Ishikawa (cell line): ENCODE results near the gene SNX4.

Experiments used
- CEBPB ChIP-seq: IDR thresholded peaks from 2 replicates; pipeline ENCODE4 v1.6.1; 2012
- CREB1 ChIP-seq: IDR thresholded peaks from 2 replicates; pipeline ENCODE4 v1.6.1; 2012; ENCODE audit warnings: low read depth
- EGR1 ChIP-seq: IDR thresholded peaks from 2 replicates; pipeline ENCODE4 v1.6.1; 2012
- EP300 ChIP-seq: IDR thresholded peaks from 2 replicates; pipeline ENCODE4 v1.6.1; 2012; ENCODE audit warnings: borderline replicate concordance
- FOXM1 ChIP-seq: IDR thresholded peaks from 2 replicates; pipeline ENCODE4 v1.6.1; 2012; ENCODE audit warnings: low read depth, borderline replicate concordance
- NFIC ChIP-seq: IDR thresholded peaks from 2 replicates; pipeline ENCODE4 v1.6.1; 2012
- RAD21 ChIP-seq: IDR thresholded peaks from 2 replicates; pipeline ENCODE4 v1.6.1; 2012; ENCODE audit warnings: low read depth
- TCF12 ChIP-seq: IDR thresholded peaks from 2 replicates; pipeline ENCODE4 v1.6.1; 2012; ENCODE audit warnings: low read depth
- YY1 ChIP-seq: IDR thresholded peaks from 2 replicates; pipeline ENCODE4 v1.6.1; 2012; ENCODE audit warnings: low read depth
- ZBTB7A ChIP-seq: IDR thresholded peaks from 2 replicates; pipeline ENCODE4 v1.6.1; 2012; ENCODE audit warnings: low read depth
- TF ChIP-seq, protein P1 (sequence below): IDR thresholded peaks from 2 replicates; pipeline ENCODE4 v1.6.1; 2012
- TF ChIP-seq, protein P2 (sequence below): IDR thresholded peaks from 2 replicates; pipeline ENCODE4 v1.6.1; 2012; ENCODE audit warnings: low read depth, mild to moderate bottlenecking
- TF ChIP-seq, protein P3 (sequence below): IDR thresholded peaks from 2 replicates; pipeline ENCODE4 v1.6.1; 2012

DNA sequence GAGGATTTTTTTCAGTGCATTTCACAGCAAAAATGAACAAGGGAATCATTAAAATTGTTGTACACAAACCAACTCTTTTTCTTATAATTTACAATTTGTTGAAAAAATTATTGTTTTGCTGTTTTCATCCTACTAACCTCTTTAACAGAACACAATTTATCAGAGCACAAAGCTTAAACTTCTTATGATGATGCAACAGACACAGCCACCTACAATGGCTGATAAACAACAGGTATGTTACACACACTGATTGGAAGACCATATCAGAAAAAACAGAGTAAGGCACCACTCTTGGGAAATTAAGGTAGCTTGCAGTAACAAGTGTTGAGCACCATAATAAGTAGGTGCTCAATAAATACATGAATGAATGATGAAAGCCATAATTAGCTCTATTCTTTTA is 8.9 kb upstream of the SNX4 start:
- TF ChIP-seq FOXM1 (no peak), RAD21 (no peak), YY1 (no peak), ZBTB7A (no peak), CREB1 (no peak), CEBPB (no peak), NFIC (no peak), EGR1 (no peak), TCF12 (no peak), EP300 (no peak)
- TF ChIP-seq, protein P1, sequence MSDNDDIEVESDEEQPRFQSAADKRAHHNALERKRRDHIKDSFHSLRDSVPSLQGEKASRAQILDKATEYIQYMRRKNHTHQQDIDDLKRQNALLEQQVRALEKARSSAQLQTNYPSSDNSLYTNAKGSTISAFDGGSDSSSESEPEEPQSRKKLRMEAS: no peak
- TF ChIP-seq, protein P2, sequence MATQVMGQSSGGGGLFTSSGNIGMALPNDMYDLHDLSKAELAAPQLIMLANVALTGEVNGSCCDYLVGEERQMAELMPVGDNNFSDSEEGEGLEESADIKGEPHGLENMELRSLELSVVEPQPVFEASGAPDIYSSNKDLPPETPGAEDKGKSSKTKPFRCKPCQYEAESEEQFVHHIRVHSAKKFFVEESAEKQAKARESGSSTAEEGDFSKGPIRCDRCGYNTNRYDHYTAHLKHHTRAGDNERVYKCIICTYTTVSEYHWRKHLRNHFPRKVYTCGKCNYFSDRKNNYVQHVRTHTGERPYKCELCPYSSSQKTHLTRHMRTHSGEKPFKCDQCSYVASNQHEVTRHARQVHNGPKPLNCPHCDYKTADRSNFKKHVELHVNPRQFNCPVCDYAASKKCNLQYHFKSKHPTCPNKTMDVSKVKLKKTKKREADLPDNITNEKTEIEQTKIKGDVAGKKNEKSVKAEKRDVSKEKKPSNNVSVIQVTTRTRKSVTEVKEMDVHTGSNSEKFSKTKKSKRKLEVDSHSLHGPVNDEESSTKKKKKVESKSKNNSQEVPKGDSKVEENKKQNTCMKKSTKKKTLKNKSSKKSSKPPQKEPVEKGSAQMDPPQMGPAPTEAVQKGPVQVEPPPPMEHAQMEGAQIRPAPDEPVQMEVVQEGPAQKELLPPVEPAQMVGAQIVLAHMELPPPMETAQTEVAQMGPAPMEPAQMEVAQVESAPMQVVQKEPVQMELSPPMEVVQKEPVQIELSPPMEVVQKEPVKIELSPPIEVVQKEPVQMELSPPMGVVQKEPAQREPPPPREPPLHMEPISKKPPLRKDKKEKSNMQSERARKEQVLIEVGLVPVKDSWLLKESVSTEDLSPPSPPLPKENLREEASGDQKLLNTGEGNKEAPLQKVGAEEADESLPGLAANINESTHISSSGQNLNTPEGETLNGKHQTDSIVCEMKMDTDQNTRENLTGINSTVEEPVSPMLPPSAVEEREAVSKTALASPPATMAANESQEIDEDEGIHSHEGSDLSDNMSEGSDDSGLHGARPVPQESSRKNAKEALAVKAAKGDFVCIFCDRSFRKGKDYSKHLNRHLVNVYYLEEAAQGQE: no peak
- TF ChIP-seq, protein P3, sequence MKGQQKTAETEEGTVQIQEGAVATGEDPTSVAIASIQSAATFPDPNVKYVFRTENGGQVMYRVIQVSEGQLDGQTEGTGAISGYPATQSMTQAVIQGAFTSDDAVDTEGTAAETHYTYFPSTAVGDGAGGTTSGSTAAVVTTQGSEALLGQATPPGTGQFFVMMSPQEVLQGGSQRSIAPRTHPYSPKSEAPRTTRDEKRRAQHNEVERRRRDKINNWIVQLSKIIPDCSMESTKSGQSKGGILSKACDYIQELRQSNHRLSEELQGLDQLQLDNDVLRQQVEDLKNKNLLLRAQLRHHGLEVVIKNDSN: no peak
